Measurements from ENCODE around the gene ZNF516. TPM values are rescaled to one million over a fixed set of nuclear protein-coding genes. Genes with fewer than 3 reads are reported as not detected.

The ZNF516 gene
- total and polyA plus RNA-seq, 2 of the 4 experiments (the other 2 are of a cell fraction) = 7.9 to 16.9 TPM

DNA sequence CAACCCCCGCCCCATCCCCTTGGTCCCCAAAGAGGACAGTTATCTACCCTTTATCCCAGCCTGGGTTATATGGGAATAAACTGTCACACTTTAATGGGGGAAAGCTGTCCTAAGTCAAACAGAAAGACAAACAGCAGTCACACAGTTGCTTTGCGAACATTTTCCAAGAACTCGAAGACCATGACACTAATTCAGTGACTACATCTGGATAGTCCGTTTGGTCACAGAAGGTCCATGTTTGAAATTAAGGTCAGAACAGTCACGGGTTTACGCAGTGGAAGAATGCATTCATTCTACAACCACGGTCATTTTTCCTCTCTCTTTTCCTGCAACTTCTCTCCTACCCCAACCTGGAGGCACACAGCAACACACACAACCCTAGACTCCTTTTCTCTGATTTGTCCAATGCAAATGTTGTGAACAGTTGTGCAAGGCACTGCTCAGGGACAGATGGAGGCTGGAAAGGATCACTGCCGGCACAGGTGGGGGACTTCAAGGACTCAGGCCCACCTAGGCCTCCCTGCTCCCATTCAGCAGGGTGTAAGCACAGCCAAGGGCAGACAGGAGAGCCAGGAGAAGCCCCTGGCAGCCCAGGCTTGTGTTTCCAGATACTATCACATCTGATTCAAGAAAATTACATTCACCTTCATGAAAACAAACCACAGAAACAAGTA, 39.9 kb downstream of the ZNF516 start:
- no peak overlapping the region for H4K5ac ChIP-seq (ENCODE audit: low read depth, low read length)
- POLR2A ChIA-PET (ENCODE audit: unreplicated experiment) = no interaction called here
- peaks cover 51% of the 10 kb centered on the region for H3K4me1 ChIP-seq (ENCODE audit: control insufficient read depth, insufficient read depth, low read length)
- H3K36me3 ChIP-seq (ENCODE audit: control insufficient read depth, insufficient read depth, low read length) = peaks cover 6% of the 10 kb centered on the region
- peak overlapping the region; percentile 23; the same call in 1 of the 2 replicates for H3K14ac ChIP-seq (replicated peaks; ENCODE audit: low read depth, low read length)
- no TSS peak for BruUV-seq (replicated peaks)
- no peak overlapping the region for H2BK20ac ChIP-seq (ENCODE audit: low read depth, low read length)
- no peak overlapping the region for H2BK120ac ChIP-seq (ENCODE audit: low read depth, low read length)
- H2AK5ac ChIP-seq (ENCODE audit: low read depth, low read length) = peak overlapping the region; percentile 10; the same call in 1 of the 2 replicates
- CTCF ChIA-PET = interaction anchor here (0.5 kb wide), 1 partner anchor 26 kb away, joined by 3 read pairs; no protein-coding TSS in a partner anchor
- H3K18ac ChIP-seq (ENCODE audit: low read depth, low read length) = peak overlapping the region; percentile 10; the same call in 1 of the 2 replicates
- H4K20me1 ChIP-seq (ENCODE audit: insufficient read depth, low read length) = peaks cover 81% of the 10 kb centered on the region
- no peak overlapping the region for H2AK9ac ChIP-seq (replicated peaks; ENCODE audit: low read depth, low read length, poor library complexity)
- H4K91ac ChIP-seq (ENCODE audit: insufficient read depth, low read depth, low read length) = no peak overlapping the region
- H3K27ac ChIP-seq (ENCODE audit: insufficient read depth, low read length) = no peak overlapping the region
- H3K56ac ChIP-seq (ENCODE audit: extremely low read depth, insufficient read depth, low read length) = no peak overlapping the region
- peak overlapping the region; percentile 29 for H3K23ac ChIP-seq (ENCODE audit: low read depth, low read length)
- intact Hi-C loops (cut with micrococcal nuclease) (no loop called here), in situ Hi-C loops (cut with MboI; ENCODE audit: low sequenced_read_pairs) (loop anchor here (25.0 kb wide), 1 partner anchor 657 kb away; no protein-coding TSS in a partner anchor), dilution Hi-C loops (cut with HindIII; ENCODE audit: low sequenced_read_pairs, unreplicated experiment) (no loop called here)
- no peak overlapping the region; a peak in 1 of 4 replicates for H4K8ac ChIP-seq (ENCODE audit: low read depth in 2 of 2, low read length in 2 of 2)
- peaks cover 41% of the 10 kb centered on the region for H3K9me1 ChIP-seq (ENCODE audit: insufficient read depth, low read length)
- no peak overlapping the region for H2BK5ac ChIP-seq (ENCODE audit: low read depth, low read length, poor library complexity, severe bottlenecking)
- H3K4ac ChIP-seq (ENCODE audit: low read depth, low read length) = peak overlapping the region; percentile 3; the same call in 1 of the 2 replicates
- no peak overlapping the region for H2AFZ ChIP-seq (replicated peaks; ENCODE audit: low read length, poor library complexity)
- H3K4me3 ChIP-seq (ENCODE audit: insufficient read depth, low read depth, low read length) = no peak overlapping the region
- ATAC-seq (ENCODE audit: low read depth) = no peak
- H2BK15ac ChIP-seq (ENCODE audit: low read depth, low read length) = no peak overlapping the region; the same call in 2 of the 3 replicates
- H3K79me1 ChIP-seq (ENCODE audit: low read depth in 1 of 2, low read length in 2 of 2) = peaks cover 38 to 89% of the 10 kb centered on the region in 2 experiments
- no peak for DNase-seq
- H3K4me2 ChIP-seq (ENCODE audit: low read depth, low read length) = peak overlapping the region; percentile 12; the same call in 1 of the 2 replicates
- WGBS, 2 experiments (ENCODE audit: extremely low coverage in 2 of 2, insufficient read length in 1 of 2) = 48% methylated on average over 6 of the region's 8 CpGs; no CpG with 5 or more reads in 1 of the 2 experiments
- H3K9ac ChIP-seq (ENCODE audit: low read depth, low read length) = no peak overlapping the region
- H3K27me3 ChIP-seq (ENCODE audit: control insufficient read depth, insufficient read depth, low read length) = no peaks in the 10 kb centered on the region
- H3K9me3 ChIP-seq (ENCODE audit: control insufficient read depth, insufficient read depth, low read length) = no peaks in the 10 kb centered on the region
- TF ChIP-seq, protein P1, sequence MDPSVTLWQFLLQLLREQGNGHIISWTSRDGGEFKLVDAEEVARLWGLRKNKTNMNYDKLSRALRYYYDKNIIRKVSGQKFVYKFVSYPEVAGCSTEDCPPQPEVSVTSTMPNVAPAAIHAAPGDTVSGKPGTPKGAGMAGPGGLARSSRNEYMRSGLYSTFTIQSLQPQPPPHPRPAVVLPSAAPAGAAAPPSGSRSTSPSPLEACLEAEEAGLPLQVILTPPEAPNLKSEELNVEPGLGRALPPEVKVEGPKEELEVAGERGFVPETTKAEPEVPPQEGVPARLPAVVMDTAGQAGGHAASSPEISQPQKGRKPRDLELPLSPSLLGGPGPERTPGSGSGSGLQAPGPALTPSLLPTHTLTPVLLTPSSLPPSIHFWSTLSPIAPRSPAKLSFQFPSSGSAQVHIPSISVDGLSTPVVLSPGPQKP (IDR thresholded peaks at IDR 0.05; ENCODE audit: borderline replicate concordance, low read depth, low read length) = no peak
- TF ChIP-seq, protein P2, sequence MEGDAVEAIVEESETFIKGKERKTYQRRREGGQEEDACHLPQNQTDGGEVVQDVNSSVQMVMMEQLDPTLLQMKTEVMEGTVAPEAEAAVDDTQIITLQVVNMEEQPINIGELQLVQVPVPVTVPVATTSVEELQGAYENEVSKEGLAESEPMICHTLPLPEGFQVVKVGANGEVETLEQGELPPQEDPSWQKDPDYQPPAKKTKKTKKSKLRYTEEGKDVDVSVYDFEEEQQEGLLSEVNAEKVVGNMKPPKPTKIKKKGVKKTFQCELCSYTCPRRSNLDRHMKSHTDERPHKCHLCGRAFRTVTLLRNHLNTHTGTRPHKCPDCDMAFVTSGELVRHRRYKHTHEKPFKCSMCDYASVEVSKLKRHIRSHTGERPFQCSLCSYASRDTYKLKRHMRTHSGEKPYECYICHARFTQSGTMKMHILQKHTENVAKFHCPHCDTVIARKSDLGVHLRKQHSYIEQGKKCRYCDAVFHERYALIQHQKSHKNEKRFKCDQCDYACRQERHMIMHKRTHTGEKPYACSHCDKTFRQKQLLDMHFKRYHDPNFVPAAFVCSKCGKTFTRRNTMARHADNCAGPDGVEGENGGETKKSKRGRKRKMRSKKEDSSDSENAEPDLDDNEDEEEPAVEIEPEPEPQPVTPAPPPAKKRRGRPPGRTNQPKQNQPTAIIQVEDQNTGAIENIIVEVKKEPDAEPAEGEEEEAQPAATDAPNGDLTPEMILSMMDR (conservative IDR thresholded peaks at IDR 0.05; ENCODE audit: low read depth, low read length) = no peak
- TF ChIP-seq CHD1 (IDR thresholded peaks at IDR 0.05; ENCODE audit: low read depth, low read length) = no peak
- TF ChIP-seq RFX5 (IDR thresholded peaks at IDR 0.05; ENCODE audit: low read depth, low read length) = no peak
- no peak for TF ChIP-seq MAZ (IDR thresholded peaks at IDR 0.05; ENCODE audit: borderline replicate concordance, low read depth, low read length)
- TF ChIP-seq MXI1 (IDR thresholded peaks at IDR 0.05; ENCODE audit: borderline replicate concordance, low read depth, low read length) = no peak
- TF ChIP-seq RCOR1 (IDR thresholded peaks at IDR 0.05; ENCODE audit: insufficient replicate concordance, low read length) = no peak
- no peak for TF ChIP-seq SMC3 (IDR thresholded peaks at IDR 0.05; ENCODE audit: low read depth, low read length)
- TF ChIP-seq POLR2A (IDR thresholded peaks at IDR 0.05; ENCODE audit: low read depth, low read length) = no peak
- TF ChIP-seq CEBPB (IDR thresholded peaks at IDR 0.05; ENCODE audit: low read depth, low read length) = no peak
- TF ChIP-seq RAD21 (IDR thresholded peaks at IDR 0.05; ENCODE audit: low read length) = no peak
- TF ChIP-seq MAFK (IDR thresholded peaks at IDR 0.05; ENCODE audit: low read depth, low read length) = no peak
- no peak for TF ChIP-seq NFE2L2 (IDR thresholded peaks at IDR 0.05; ENCODE audit: low read depth, low read length)
- TF ChIP-seq BHLHE40 (IDR thresholded peaks at IDR 0.05; ENCODE audit: low read depth, low read length) = no peak
- TF ChIP-seq FOS (IDR thresholded peaks at IDR 0.05; ENCODE audit: low read depth, low read length) = no peak
